ENCODE data around the gene ARHGAP11B.
"Not testable (repeated sequence)": the region's sequence is repeated elsewhere in the genome, so short reads cannot be mapped to it uniquely, and the experiment has no call there.

ARHGAP11B gene
- long read RNA-seq, donor 1, result 0 reads
- long read RNA-seq, donor 2, result 0 reads
- long read RNA-seq, donor 3, result 0 reads
- long read RNA-seq, donor 4, result 0 reads
- long read RNA-seq, donor 5, result 0 reads
- long read RNA-seq, donor 6, partial matches to known transcripts, result 0 of 1 reads
- long read RNA-seq, donor 6, other reads (novel, unspliced or antisense), result 0 of 1 reads
- long read RNA-seq, donor 7, result 0 reads
- long read RNA-seq, donor 8, result 0 reads
- long read RNA-seq, donor 9, partial matches to known transcripts, result 0 of 1 reads
- long read RNA-seq, donor 9, other reads (novel, unspliced or antisense), result 0 of 1 reads
- long read RNA-seq, donor 10, result 0 reads

GRCh38 chr15:30625436-30626193, at the start of gene ARHGAP11B:
TSS of gene ARHGAP11B (plus strand) at chr15:30626128.
- Histone ChIP-seq H3K27ac (peak within 1 kb of the TSS; percentile 75 to 91 (median 87)), H3K4me1 (peaks cover 0 to 20% (median 10%) of the 10 kb centered on the region in 4 donors), H3K4me3 (peak within 1 kb of the TSS; percentile 47 to 73 (median 60))
- peak; percentile 91 to 97 for DNase-seq
- H3K27me3 ChIP-seq; H3K9me3 ChIP-seq; H3K36me3 ChIP-seq; intact Hi-C loops (cut with DNase I; ENCODE audit: low total_unique reads): not testable (repeated sequence)
- WGBS, 5 donors, result 0 to 1% (median 0%) methylated on average over 18 to 35 of the region's 35 CpGs
- TF ChIP-seq POLR2AphosphoS5 (IDR thresholded peaks at IDR 0.05), result peak; percentile 34 to 74 (median 58)

DNA sequence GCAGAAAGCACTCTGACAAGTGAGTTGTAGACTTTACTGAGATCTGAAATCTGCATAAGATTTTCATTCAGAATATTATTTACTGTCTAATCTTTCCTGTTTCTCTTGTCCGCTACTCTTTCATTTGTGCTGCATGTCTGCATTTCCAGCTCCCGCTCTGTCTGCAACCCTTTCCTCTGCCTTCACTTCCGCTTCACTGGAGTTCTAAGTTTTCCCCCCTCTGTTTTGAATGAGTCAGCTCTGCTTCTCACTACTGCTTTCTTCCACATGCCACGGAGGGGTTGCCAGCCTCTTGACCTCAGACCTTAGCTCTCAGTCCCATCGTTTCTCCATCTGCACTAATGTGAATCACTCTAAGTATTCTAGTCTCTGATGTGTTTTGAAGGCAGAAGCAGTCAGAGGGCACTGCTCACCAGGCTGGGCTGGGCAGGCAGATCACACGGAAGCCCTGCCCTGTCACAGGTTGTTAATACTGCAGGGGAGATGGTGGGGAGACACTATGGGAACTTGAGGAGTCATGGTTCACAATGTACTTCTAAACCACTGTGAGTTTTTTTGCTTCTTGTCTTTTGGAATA, 46.4 kb upstream of the ARHGAP11B start:
- H3K27ac ChIP-seq; H3K36me3 ChIP-seq; DNase-seq; intact Hi-C loops (cut with DNase I; ENCODE audit: low total_unique reads); H3K9me3 ChIP-seq; H3K4me1 ChIP-seq; H3K27me3 ChIP-seq; H3K4me3 ChIP-seq: not testable (repeated sequence)
- WGBS, 5 donors, result no CpG with 5 or more reads among the region's 6 CpGs

- WGBS, 5 donors, result no CpG with 5 or more reads among the region's 4 CpGs
- H3K4me1 ChIP-seq; intact Hi-C loops (cut with DNase I; ENCODE audit: low total_unique reads); H3K36me3 ChIP-seq; H3K9me3 ChIP-seq; DNase-seq; H3K4me3 ChIP-seq; H3K27ac ChIP-seq; H3K27me3 ChIP-seq: not testable (repeated sequence)
Measured at GRCh38 chr15:30580716-30581115, 45.2 kb upstream of the ARHGAP11B start.

DNA sequence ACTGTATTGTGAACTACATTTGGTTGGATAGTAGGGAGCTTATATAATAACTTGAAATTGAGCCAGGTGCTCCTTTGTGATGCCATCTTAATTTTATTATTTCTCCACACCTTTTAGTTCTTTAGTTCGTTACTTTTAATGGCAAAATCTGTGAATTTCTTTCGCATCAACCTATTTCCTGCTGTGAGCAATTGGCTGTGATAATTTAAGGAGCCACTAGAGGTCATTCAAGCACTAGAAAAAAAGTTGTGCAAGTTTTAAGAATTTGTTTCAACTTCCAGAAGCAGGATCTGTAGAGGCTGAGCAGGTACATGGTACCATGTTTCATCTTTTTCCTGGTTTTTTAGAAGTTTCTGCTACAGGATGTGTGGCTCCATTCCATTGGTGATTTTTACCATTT, 27.0 kb upstream of the ARHGAP11B start:
- TF ChIP-seq, protein P1, sequence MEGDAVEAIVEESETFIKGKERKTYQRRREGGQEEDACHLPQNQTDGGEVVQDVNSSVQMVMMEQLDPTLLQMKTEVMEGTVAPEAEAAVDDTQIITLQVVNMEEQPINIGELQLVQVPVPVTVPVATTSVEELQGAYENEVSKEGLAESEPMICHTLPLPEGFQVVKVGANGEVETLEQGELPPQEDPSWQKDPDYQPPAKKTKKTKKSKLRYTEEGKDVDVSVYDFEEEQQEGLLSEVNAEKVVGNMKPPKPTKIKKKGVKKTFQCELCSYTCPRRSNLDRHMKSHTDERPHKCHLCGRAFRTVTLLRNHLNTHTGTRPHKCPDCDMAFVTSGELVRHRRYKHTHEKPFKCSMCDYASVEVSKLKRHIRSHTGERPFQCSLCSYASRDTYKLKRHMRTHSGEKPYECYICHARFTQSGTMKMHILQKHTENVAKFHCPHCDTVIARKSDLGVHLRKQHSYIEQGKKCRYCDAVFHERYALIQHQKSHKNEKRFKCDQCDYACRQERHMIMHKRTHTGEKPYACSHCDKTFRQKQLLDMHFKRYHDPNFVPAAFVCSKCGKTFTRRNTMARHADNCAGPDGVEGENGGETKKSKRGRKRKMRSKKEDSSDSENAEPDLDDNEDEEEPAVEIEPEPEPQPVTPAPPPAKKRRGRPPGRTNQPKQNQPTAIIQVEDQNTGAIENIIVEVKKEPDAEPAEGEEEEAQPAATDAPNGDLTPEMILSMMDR (IDR thresholded peaks at IDR 0.05), result peak in 3 of 7 experiments; percentile 14 to 38 (median 20)
- DNase-seq; H3K4me3 ChIP-seq; H3K27me3 ChIP-seq; intact Hi-C loops (cut with DNase I; ENCODE audit: low total_unique reads); H3K4me1 ChIP-seq; H3K27ac ChIP-seq; H3K36me3 ChIP-seq; H3K9me3 ChIP-seq: not testable (repeated sequence)
- WGBS, 5 donors, result 4 to 9% (median 8%) methylated on average over 2 of the region's 2 CpGs; no CpG with 5 or more reads in 1 of the 5 donors

- H3K36me3 ChIP-seq; H3K9me3 ChIP-seq; H3K4me3 ChIP-seq; H3K4me1 ChIP-seq; DNase-seq; intact Hi-C loops (cut with DNase I; ENCODE audit: low total_unique reads); H3K27ac ChIP-seq; H3K27me3 ChIP-seq: not testable (repeated sequence)
- 83 to 94% (median 93%) methylated on average over 2 to 8 of the region's 8 CpGs for WGBS, 5 donors
Measured at GRCh38 chr15:30603796-30604195, 22.1 kb upstream of the ARHGAP11B start, which contains the start of gene GOLGA8H. TSS of gene GOLGA8H (plus strand) at chr15:30604028. CDS start at chr15:30604126, 98 bp downstream.

GRCh38 chr15:30612271-30612670, 13.7 kb upstream of the ARHGAP11B start:
- H3K36me3 ChIP-seq; intact Hi-C loops (cut with DNase I; ENCODE audit: low total_unique reads); H3K4me3 ChIP-seq; H3K27me3 ChIP-seq; H3K4me1 ChIP-seq; H3K27ac ChIP-seq; H3K9me3 ChIP-seq; DNase-seq: not testable (repeated sequence)
- 0% methylated on average over 1 of the region's 6 CpGs; no CpG with 5 or more reads in 4 of the 5 donors for WGBS, 5 donors

- H3K27ac ChIP-seq; intact Hi-C loops (cut with DNase I; ENCODE audit: low total_unique reads); H3K9me3 ChIP-seq; H3K27me3 ChIP-seq; H3K36me3 ChIP-seq; H3K4me3 ChIP-seq: not testable (repeated sequence)
- DNase-seq, result peak in 1 of 2 donors; percentile 6
- TF ChIP-seq, protein P1 (IDR thresholded peaks at IDR 0.05), result peak in 1 of 7 experiments; percentile 15
- whole genome bisulfite sequencing, 5 donors, result 0 to 15% (median 9%) methylated on average over 1 to 2 of the region's 3 CpGs; no CpG with 5 or more reads in 1 of the 5 donors
- peaks cover 0 to 14% (median 4%) of the 10 kb centered on the region in 4 donors for H3K4me1 ChIP-seq
Measured at GRCh38 chr15:30621342-30621741, 4.6 kb upstream of the ARHGAP11B start.

GRCh38 chr15:30626194-30626565, 252 bp downstream of the ARHGAP11B start:
- H3K36me3 ChIP-seq; H3K27me3 ChIP-seq; H3K9me3 ChIP-seq; intact Hi-C loops (cut with DNase I; ENCODE audit: low total_unique reads): not testable (repeated sequence)
- peak in 1 of 2 donors; percentile 36 for DNase-seq
- H3K4me3 ChIP-seq, result peak overlapping the region; percentile 47 to 73 (median 60)
- H3K4me1 ChIP-seq, result peaks cover 0 to 20% (median 10%) of the 10 kb centered on the region in 4 donors
- H3K27ac ChIP-seq, result peak overlapping the region in 4 of 5 donors; percentile 10 to 91 (median 88)
- 0 to 2% (median 0%) methylated on average over 3 to 12 of the region's 22 CpGs for WGBS, 5 donors

DNA sequence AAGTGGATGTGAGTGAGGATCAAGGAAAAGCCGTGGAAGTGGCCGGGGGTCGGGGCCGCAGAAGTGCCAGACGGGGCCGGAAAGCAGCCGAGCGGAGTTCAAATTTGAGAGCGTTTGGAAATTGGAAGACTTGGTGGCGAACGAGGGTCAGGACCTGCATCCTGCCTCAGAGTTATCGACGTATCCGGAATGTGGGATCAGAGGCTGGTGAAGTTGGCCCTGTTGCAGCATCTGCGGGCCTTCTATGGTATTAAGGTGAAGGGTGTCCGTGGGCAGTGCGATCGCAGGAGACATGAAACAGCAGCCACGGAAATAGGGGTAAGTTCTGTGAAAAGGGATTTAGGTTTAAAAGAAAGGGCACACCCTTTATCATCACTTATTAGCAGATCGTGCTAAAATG, 704 bp downstream of the ARHGAP11B start:
- Histone ChIP-seq H3K4me3 (peak overlapping the region; percentile 47 to 73 (median 60)), H3K27ac (peak overlapping the region in 3 of 5 donors; percentile 87 to 91 (median 88)), H3K4me1 (peaks cover 0 to 20% (median 10%) of the 10 kb centered on the region in 4 donors)
- intact Hi-C loops (cut with DNase I; ENCODE audit: low total_unique reads); H3K9me3 ChIP-seq; H3K27me3 ChIP-seq; H3K36me3 ChIP-seq: not testable (repeated sequence)
- 0 to 3% (median 0%) methylated on average over 3 to 17 of the region's 20 CpGs for WGBS, 5 donors
- peak in 1 of 2 donors; percentile 11 for DNase-seq
